ENCODE results near the gene IMPG2.

DNA sequence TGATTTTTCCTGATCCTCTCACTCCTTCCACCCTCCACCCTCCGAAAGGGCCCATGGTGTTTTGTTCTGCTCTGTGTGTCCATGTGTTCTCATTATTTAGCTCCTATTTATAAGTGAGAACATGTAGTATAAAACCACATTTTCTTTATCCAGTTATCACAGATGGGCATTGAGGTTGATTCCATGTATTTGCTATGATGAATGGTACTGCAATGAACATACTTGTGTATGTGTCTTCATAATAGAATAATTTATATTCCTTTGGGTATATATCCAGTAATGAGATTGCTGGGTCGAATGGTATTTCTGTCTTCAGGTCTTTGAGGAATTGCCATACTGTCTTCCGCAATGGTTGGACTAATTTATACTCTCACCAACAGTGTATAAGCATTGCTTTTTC is 126.0 kb downstream of the IMPG2 start:
- TF ChIP-seq, protein P1, sequence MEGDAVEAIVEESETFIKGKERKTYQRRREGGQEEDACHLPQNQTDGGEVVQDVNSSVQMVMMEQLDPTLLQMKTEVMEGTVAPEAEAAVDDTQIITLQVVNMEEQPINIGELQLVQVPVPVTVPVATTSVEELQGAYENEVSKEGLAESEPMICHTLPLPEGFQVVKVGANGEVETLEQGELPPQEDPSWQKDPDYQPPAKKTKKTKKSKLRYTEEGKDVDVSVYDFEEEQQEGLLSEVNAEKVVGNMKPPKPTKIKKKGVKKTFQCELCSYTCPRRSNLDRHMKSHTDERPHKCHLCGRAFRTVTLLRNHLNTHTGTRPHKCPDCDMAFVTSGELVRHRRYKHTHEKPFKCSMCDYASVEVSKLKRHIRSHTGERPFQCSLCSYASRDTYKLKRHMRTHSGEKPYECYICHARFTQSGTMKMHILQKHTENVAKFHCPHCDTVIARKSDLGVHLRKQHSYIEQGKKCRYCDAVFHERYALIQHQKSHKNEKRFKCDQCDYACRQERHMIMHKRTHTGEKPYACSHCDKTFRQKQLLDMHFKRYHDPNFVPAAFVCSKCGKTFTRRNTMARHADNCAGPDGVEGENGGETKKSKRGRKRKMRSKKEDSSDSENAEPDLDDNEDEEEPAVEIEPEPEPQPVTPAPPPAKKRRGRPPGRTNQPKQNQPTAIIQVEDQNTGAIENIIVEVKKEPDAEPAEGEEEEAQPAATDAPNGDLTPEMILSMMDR (IDR thresholded peaks at IDR 0.05; ENCODE audit: borderline replicate concordance, extremely low read depth, low read length, poor library complexity, severe bottlenecking) = no peak
- TF ChIP-seq EZH2 (IDR thresholded peaks at IDR 0.05; ENCODE audit: borderline replicate concordance, low read depth, low read length, severe bottlenecking) = no peak

All from DND-41 (cell line).